Activated T-cell treated with anti-CD3 and anti-CD28 coated beads, Interleukin-2, amount 50 U/mL, for 4 hours (primary cell): ENCODE data around the gene ZNF236. TPM values are rescaled to one million over a fixed set of nuclear protein-coding genes. Genes with fewer than 3 reads are reported as not detected.
A peak's percentile ranks its signal among the peaks of the same experiment; 100 is the strongest.

Source experiments
- ATAC-seq, 2 donors: fragments of 200-7000 bp; cut with Tn5 transposase; one replicate each; pipeline ENCODE4 v1.10.0; 2021
- DNase-seq: peaks from one replicate; pipeline ENCODE4 v3.0.0-alpha.2; 2020
- H3K27me3 Mint-ChIP-seq: one replicate; pipeline ENCODE4 v1.8.0; 2021; ENCODE audit warnings: low read depth, mixed read lengths
- H3K36me3 Mint-ChIP-seq: one replicate; pipeline ENCODE4 v1.8.0; 2022; ENCODE audit warnings: mixed read lengths; ENCODE audit not compliant: insufficient read depth
- H3K4me1 Mint-ChIP-seq: one replicate; pipeline ENCODE4 v1.8.0; 2021; ENCODE audit warnings: low read depth, mixed read lengths
- H3K4me3 Mint-ChIP-seq: one replicate; pipeline ENCODE4 v1.8.0; 2021; ENCODE audit warnings: mild to moderate bottlenecking, moderate library complexity, mixed read lengths
- H3K9me3 Mint-ChIP-seq: one replicate; pipeline ENCODE4 v1.8.0; 2021; ENCODE audit warnings: mixed read lengths
- total RNA-seq, 3 donors: library from RNA; stranded (reverse); gene quantifications; one replicate each; pipeline ENCODE4 v1.2.1, GENCODE V29; 2021

The ZNF236 gene
- total RNA-seq, 3 donors from 2014 or later: 13.9 to 16.6 (median 15.5) TPM

DNA sequence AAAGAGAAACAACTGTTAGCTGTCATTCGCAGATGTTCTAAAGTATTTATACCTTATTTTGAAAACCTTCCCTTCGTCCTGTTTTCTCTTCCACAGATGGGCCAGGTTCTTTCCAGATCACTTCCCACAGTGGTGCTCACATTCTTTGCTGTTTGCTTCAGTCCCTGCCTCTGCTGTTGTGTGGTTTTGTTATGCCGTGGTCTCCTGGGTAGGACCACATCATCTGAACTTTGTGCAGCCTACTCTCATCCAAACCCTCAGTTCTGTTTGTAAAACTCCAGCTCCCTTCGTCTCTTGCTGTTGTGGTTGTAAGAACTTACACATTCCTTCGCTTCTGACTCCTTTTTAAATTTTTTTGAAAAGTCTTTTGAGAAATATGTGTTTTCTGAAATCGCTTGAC lies 38.1 kb downstream of the ZNF236 start:
- Mint-ChIP-seq H3K36me3 (peaks cover 48% of the 10 kb centered on the region), H3K4me3 (no peak overlapping the region), H3K4me1 (peaks cover 21% of the 10 kb centered on the region), H3K27me3 (no peaks in the 10 kb centered on the region), H3K9me3 (no peaks in the 10 kb centered on the region)
- ATAC-seq (no peak), DNase-seq (no peak)

- Mint-ChIP-seq H3K36me3 (peaks cover 42% of the 10 kb centered on the region), H3K4me3 (no peak overlapping the region), H3K4me1 (no peaks in the 10 kb centered on the region), H3K27me3 (no peaks in the 10 kb centered on the region), H3K9me3 (no peaks in the 10 kb centered on the region)
- DNase-seq (no peak), ATAC-seq (no peak)
These were observed 44.3 kb downstream of the ZNF236 start for GRCh38 chr18:76866666-76867065.

GRCh38 chr18:76873311-76873710 lies 51.0 kb downstream of the ZNF236 start:
- Mint-ChIP-seq H3K4me3 (no peak overlapping the region), H3K9me3 (no peaks in the 10 kb centered on the region), H3K36me3 (peaks cover 32% of the 10 kb centered on the region), H3K27me3 (no peaks in the 10 kb centered on the region), H3K4me1 (peaks cover 12% of the 10 kb centered on the region)
- DNase-seq: no peak
- no peak for ATAC-seq

- H3K9me3 Mint-ChIP-seq: no peaks in the 10 kb centered on the region
- no peak for ATAC-seq
- H3K36me3 Mint-ChIP-seq: peaks cover 29% of the 10 kb centered on the region
- no peak for DNase-seq
- H3K4me3 Mint-ChIP-seq: no peak overlapping the region
- H3K27me3 Mint-ChIP-seq: no peaks in the 10 kb centered on the region
- H3K4me1 Mint-ChIP-seq: peaks cover 12% of the 10 kb centered on the region
These were observed 51.4 kb downstream of the ZNF236 start for GRCh38 chr18:76873713-76874112.

DNA sequence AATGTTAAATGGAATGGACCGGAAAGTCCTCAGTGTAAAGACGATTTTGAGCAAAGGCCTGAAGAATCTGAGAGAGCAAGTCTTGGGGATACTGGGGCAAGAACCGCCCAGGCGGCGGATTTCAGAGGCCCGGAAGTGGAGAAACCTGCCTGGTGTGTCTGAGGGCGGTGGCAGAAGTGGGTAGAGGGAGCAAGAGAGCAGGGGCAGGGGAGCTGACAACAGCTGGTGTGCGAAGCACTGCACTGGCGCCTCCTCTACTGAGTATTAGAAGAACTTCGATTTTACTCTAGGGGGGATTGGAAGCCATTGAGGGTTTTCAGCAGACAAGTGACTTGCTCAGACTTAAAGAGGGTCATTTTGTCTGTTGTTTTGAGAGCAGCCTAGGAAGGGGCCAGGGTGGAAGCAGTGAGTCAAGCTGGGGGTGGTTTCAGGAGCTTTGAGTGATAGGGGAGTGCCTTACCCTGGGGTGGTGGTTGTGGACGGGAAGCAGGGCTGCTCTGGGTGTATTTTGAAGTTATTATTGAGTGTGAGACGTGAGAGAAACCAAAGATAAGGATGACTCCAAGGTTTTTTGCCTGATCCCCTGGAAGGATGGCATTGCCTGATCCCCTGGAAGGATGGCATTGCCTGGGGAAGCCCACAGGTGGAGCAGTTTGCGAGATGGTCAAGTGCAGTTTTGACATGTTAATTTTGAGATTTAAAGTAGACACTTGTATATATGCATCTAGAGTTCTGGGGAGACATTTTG lies 52.5 kb downstream of the ZNF236 start:
- H3K4me1 Mint-ChIP-seq: peaks cover 12% of the 10 kb centered on the region
- peak overlapping the region; percentile 33 for H3K4me3 Mint-ChIP-seq
- H3K9me3 Mint-ChIP-seq: no peaks in the 10 kb centered on the region
- no peaks in the 10 kb centered on the region for H3K27me3 Mint-ChIP-seq
- peak; percentile 88 to 93 for ATAC-seq
- H3K36me3 Mint-ChIP-seq: peaks cover 25% of the 10 kb centered on the region
- no peak for DNase-seq

DNA sequence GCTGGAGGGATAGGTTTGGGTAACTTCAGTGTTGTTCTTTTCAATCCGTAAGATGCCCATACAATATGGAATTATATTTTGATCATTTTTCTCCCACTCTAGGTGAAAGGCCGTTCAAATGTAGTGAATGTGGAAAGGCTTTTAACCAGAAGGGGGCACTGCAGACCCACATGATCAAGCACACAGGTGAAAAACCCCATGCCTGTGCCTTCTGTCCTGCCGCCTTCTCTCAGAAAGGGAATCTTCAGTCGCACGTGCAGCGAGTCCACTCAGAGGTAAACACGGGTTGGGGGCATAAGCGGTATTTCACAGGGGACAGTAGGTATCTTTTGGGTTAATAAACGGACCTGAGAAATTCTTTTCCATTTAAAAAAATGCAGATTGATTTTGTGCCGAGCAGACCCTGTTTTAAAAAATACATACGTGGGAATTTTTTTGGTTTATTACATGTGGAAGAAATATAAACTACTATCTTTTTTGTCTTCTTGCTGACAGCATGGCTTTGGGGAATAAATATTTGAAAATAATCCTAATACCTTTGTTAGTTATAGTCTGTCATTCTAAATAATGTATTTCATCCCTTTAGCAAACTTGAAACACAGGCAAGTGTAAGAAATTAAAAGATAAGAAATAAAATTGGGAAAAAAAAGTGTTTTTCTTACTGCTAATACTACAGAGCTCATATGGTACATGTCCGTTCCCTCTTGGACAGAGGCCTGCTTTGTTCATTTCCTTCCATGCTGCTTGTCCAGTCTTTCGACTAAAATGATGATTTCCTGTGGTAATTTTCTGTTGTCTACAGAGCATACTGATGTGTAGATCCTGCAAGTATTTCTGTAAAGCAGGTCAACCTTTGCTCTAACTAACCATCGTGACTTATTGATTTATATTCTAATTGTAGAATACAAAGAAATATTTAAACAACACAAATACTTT lies 53.3 kb downstream of the ZNF236 start:
- Mint-ChIP-seq H3K4me3 (no peak overlapping the region), H3K36me3 (peaks cover 25% of the 10 kb centered on the region), H3K9me3 (no peaks in the 10 kb centered on the region), H3K4me1 (peaks cover 12% of the 10 kb centered on the region), H3K27me3 (no peaks in the 10 kb centered on the region)
- DNase-seq: peak; percentile 13
- ATAC-seq: no peak

GRCh38 chr18:76878426-76878825 lies 56.1 kb downstream of the ZNF236 start:
- peaks cover 12% of the 10 kb centered on the region for H3K4me1 Mint-ChIP-seq
- no peak overlapping the region for H3K4me3 Mint-ChIP-seq
- DNase-seq (no peak), ATAC-seq (no peak)
- H3K27me3 Mint-ChIP-seq: no peaks in the 10 kb centered on the region
- peaks cover 40% of the 10 kb centered on the region for H3K36me3 Mint-ChIP-seq
- no peaks in the 10 kb centered on the region for H3K9me3 Mint-ChIP-seq

- DNase-seq (no peak), ATAC-seq (no peak)
- no peaks in the 10 kb centered on the region for H3K27me3 Mint-ChIP-seq
- H3K36me3 Mint-ChIP-seq: peaks cover 33% of the 10 kb centered on the region
- no peaks in the 10 kb centered on the region for H3K9me3 Mint-ChIP-seq
- peaks cover 2% of the 10 kb centered on the region for H3K4me1 Mint-ChIP-seq
- no peak overlapping the region for H3K4me3 Mint-ChIP-seq
These were observed 57.7 kb downstream of the ZNF236 start for GRCh38 chr18:76880026-76880425.

DNA sequence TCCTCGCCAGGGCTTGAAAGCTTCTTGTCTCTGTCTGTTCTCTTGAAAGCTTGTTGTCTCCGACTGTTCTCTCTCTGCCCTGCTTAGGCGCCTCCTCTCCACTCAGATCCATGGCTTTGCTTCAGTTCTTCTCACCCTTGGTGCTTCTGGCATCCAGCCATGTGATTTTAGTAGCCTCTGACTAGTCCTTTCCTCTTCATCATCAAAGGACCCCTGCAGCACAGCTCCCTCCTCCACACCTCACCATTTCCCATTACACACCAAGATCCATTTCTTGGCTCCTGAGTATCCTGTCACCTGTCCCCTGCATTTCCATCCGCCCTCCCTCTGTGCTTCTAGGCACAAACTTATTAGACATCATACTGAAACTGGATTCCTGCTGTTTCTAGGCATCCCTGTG lies 59.4 kb downstream of the ZNF236 start:
- Mint-ChIP-seq H3K27me3 (no peaks in the 10 kb centered on the region), H3K4me3 (no peak overlapping the region), H3K9me3 (no peaks in the 10 kb centered on the region), H3K4me1 (no peaks in the 10 kb centered on the region), H3K36me3 (peaks cover 41% of the 10 kb centered on the region)
- DNase-seq (no peak), ATAC-seq (no peak)

DNA sequence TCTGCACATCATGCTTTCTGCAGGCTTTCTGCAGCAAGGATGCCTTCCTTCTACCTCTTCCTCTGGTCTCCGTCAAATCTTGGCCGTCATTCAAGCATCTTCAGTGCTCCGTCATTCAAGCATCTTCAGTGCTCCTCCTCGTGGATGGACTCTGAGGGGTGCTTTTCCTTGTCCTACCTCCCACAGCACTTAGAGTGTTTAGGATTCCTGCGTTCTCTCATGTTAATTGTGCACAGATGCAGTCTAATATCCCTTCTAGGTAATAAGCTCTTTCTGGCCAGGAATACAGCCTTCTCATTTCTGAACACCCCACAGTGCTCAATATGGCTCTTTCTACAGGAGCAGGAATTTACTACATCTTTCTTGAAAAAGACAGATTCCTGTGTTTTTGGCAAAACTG lies 59.8 kb downstream of the ZNF236 start:
- Mint-ChIP-seq H3K9me3 (no peaks in the 10 kb centered on the region), H3K27me3 (no peaks in the 10 kb centered on the region), H3K36me3 (peaks cover 41% of the 10 kb centered on the region), H3K4me1 (no peaks in the 10 kb centered on the region), H3K4me3 (no peak overlapping the region)
- DNase-seq (no peak), ATAC-seq (no peak)

DNA sequence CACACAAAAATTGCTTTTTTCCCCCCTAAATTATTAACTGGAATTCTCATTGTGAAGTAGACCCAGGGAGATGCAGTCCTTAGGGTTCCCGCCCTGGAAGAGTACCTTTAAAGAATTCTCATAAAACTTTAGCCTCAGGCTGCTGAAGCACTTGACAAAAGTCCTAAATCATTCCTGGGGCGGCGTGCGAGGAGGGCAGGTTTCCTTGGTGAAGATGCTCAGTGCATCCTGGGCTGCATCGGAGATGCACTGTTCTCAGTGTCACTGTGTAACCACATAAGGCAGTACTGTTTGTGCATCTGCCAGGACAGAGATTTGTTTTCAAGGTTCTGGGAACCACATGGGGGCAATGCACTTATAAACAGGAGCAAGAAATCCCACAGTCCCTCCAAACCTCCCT lies 62.6 kb downstream of the ZNF236 start:
- ATAC-seq (no peak), DNase-seq (no peak)
- Mint-ChIP-seq H3K9me3 (no peaks in the 10 kb centered on the region), H3K4me3 (no peak overlapping the region), H3K36me3 (peaks cover 55% of the 10 kb centered on the region), H3K27me3 (no peaks in the 10 kb centered on the region), H3K4me1 (no peaks in the 10 kb centered on the region)

DNA sequence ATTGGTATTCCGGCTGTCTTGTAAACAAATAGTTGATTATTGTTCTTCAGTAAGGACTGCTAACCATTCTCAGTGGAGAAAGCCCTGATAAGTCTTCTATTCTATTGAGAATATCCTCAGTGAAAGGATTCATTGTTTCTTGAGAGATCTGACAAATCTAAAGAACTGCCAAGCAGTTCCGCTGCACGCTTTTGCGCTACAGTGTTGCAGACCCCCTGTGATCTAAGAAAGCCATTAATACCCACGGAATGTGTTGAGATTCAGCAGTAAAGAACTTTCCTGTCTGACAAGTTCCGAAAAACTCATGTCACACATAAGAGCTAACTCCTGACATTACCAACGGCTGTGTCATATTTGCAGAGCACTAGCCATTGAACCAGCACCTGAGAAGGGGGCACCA lies 63.8 kb downstream of the ZNF236 start:
- no peak overlapping the region for H3K4me3 Mint-ChIP-seq
- no peak for ATAC-seq

DNA sequence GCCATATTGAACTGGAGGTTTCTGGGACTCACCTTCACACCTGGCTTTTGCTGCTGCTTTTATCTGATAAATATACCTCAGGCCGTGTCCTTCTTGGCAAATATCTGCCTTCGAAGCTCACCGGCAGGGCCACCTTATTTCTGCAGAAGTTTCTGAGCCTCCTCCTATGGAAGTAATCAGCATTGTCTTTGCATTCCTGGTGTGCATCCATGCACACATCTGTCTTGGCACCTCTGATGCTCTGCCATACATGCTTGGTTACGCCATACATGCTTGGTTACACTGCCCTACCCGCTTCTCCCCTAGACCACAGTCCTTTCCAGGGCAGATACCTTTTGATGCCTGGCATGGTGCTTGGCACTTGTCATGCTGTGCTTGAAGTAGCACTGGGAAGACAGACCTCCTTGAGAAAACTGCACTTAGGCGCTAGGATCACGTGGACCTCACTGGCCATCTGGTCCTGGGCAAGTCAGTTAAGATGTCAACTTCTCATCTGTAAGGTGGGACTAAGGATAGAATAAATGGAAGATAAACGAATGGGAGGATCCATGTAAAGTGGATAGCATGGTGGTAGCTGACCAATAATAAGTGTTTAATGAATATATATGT lies 66.8 kb downstream of the ZNF236 start:
- Mint-ChIP-seq H3K9me3 (no peaks in the 10 kb centered on the region), H3K36me3 (peaks cover 32% of the 10 kb centered on the region), H3K27me3 (no peaks in the 10 kb centered on the region), H3K4me1 (no peaks in the 10 kb centered on the region), H3K4me3 (no peak overlapping the region)
- DNase-seq: no peak
- ATAC-seq: no peak

More for the DNA sequence above, 63.8 kb downstream of the ZNF236 start:
- Mint-ChIP-seq H3K4me1 (no peaks in the 10 kb centered on the region), H3K36me3 (peaks cover 49% of the 10 kb centered on the region), H3K27me3 (no peaks in the 10 kb centered on the region), H3K9me3 (no peaks in the 10 kb centered on the region)
- DNase-seq: no peak

- H3K4me1 Mint-ChIP-seq: no peaks in the 10 kb centered on the region
- no peak for ATAC-seq
- H3K27me3 Mint-ChIP-seq: no peaks in the 10 kb centered on the region
- DNase-seq: no peak
- H3K4me3 Mint-ChIP-seq: no peak overlapping the region
- peaks cover 22% of the 10 kb centered on the region for H3K36me3 Mint-ChIP-seq
- no peaks in the 10 kb centered on the region for H3K9me3 Mint-ChIP-seq
These were observed 70.5 kb downstream of the ZNF236 start for GRCh38 chr18:76892832-76893231.
